ENCODE measurements around the gene ZFYVE28.

DNA sequence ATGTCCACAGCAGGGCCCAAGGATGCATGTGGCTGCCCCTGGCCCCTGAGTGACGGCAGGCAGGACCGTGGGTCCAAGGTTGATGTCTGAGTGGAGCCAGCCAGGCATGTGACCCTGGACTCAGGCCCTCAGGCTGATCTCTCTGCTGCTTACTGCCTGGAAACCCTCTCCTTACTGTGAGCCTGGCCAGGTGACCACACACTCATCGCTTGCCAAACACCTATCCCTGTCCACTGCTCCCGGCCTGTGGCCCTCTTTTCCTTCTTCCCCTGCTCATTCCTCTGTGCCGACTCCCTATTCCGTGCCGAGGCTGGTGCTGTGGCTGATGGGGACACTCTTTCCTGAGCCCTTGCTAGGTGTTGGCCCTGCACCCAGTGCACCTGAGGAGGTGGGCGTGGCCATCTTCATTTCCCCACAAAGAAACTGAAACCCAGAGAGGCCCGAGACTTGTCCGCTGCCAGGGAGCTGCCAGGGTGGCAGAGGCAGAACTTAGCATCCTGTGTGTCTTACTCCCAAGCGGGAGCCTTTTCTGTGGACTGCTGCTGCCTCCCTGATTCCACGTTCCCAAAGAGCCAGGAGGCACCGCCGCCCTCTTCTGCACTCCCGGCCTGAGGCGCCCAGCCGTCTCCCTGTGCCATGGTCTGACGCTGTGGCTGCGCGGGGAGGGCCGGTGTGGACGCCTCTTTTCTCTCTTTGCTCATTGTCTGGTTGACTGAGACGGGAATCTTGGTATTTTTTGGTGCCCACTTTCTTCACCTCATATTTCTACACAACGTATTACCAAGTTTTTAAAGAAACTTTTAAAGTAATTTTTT is 39.2 kb upstream of the ZFYVE28 start:
- TF ChIP-seq, protein P1, sequence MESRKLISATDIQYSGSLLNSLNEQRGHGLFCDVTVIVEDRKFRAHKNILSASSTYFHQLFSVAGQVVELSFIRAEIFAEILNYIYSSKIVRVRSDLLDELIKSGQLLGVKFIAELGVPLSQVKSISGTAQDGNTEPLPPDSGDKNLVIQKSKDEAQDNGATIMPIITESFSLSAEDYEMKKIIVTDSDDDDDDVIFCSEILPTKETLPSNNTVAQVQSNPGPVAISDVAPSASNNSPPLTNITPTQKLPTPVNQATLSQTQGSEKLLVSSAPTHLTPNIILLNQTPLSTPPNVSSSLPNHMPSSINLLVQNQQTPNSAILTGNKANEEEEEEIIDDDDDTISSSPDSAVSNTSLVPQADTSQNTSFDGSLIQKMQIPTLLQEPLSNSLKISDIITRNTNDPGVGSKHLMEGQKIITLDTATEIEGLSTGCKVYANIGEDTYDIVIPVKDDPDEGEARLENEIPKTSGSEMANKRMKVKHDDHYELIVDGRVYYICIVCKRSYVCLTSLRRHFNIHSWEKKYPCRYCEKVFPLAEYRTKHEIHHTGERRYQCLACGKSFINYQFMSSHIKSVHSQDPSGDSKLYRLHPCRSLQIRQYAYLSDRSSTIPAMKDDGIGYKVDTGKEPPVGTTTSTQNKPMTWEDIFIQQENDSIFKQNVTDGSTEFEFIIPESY (IDR thresholded peaks at IDR 0.05; ENCODE audit: borderline replicate concordance, low read depth): no peak
- TF ChIP-seq EP300 (IDR thresholded peaks at IDR 0.05; ENCODE audit: borderline replicate concordance in 1 of 2, low read depth in 1 of 2, low read length in 1 of 2): no peak
- TF ChIP-seq, protein P2, sequence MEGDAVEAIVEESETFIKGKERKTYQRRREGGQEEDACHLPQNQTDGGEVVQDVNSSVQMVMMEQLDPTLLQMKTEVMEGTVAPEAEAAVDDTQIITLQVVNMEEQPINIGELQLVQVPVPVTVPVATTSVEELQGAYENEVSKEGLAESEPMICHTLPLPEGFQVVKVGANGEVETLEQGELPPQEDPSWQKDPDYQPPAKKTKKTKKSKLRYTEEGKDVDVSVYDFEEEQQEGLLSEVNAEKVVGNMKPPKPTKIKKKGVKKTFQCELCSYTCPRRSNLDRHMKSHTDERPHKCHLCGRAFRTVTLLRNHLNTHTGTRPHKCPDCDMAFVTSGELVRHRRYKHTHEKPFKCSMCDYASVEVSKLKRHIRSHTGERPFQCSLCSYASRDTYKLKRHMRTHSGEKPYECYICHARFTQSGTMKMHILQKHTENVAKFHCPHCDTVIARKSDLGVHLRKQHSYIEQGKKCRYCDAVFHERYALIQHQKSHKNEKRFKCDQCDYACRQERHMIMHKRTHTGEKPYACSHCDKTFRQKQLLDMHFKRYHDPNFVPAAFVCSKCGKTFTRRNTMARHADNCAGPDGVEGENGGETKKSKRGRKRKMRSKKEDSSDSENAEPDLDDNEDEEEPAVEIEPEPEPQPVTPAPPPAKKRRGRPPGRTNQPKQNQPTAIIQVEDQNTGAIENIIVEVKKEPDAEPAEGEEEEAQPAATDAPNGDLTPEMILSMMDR (IDR thresholded peaks at IDR 0.05): no peak
- TF ChIP-seq TEAD4 (IDR thresholded peaks at IDR 0.05; ENCODE audit: borderline replicate concordance, insufficient read depth): no peak
- TF ChIP-seq, protein P3, sequence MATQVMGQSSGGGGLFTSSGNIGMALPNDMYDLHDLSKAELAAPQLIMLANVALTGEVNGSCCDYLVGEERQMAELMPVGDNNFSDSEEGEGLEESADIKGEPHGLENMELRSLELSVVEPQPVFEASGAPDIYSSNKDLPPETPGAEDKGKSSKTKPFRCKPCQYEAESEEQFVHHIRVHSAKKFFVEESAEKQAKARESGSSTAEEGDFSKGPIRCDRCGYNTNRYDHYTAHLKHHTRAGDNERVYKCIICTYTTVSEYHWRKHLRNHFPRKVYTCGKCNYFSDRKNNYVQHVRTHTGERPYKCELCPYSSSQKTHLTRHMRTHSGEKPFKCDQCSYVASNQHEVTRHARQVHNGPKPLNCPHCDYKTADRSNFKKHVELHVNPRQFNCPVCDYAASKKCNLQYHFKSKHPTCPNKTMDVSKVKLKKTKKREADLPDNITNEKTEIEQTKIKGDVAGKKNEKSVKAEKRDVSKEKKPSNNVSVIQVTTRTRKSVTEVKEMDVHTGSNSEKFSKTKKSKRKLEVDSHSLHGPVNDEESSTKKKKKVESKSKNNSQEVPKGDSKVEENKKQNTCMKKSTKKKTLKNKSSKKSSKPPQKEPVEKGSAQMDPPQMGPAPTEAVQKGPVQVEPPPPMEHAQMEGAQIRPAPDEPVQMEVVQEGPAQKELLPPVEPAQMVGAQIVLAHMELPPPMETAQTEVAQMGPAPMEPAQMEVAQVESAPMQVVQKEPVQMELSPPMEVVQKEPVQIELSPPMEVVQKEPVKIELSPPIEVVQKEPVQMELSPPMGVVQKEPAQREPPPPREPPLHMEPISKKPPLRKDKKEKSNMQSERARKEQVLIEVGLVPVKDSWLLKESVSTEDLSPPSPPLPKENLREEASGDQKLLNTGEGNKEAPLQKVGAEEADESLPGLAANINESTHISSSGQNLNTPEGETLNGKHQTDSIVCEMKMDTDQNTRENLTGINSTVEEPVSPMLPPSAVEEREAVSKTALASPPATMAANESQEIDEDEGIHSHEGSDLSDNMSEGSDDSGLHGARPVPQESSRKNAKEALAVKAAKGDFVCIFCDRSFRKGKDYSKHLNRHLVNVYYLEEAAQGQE (IDR thresholded peaks at IDR 0.05; ENCODE audit: low read depth, low read length): no peak
- no peak for TF ChIP-seq TAF1 (IDR thresholded peaks at IDR 0.05; ENCODE audit: borderline replicate concordance, low read depth, low read length)
- no peak for TF ChIP-seq RAD21 (IDR thresholded peaks at IDR 0.05; ENCODE audit: low read length)

All from SK-N-SH (cell line).